Lung microvascular endothelial cell (primary cell): ENCODE measurements around the gene NUDT3. TPM values are rescaled to one million over a fixed set of nuclear protein-coding genes. Genes with fewer than 3 reads are reported as not detected.
"Not testable (repeated sequence)": the region's sequence is repeated elsewhere in the genome, so short reads cannot be mapped to it uniquely, and the experiment has no call there.

Experiments
- DNase-seq, 2 donors: peaks; one replicate each; pipeline versions ENCODE4 v3.0.0 to v3.0.0-alpha.2; 2010; ENCODE audit warnings: low read depth in 2 of 2
- total RNA-seq: library from RNA; depleted of rRNA; stranded (reverse); fragments of >200 nt; gene quantifications from 2 replicates; pipeline ENCODE4 v1.2.1, GENCODE V29; 2014

NUDT3 gene
- total RNA-seq, 1 donor from 2014 or later, result 17.1 TPM

DNA sequence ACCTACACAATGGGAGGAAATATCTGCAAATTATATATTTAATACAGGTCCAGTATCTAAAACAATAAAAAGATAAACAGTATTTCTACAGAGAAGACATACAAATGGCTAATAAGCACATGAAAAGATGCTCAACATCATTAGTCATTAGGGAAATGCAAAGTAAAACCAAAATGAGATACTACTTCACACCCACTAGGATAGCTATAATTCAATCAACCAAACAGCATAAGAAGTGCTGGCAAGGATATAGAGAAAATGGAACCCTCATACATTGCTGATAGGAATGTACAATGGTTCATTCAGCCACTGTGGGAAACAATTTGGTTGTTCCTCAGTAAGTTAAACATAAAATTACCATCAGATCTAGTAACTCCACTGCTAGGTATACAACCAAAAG is 48.7 kb downstream of the NUDT3 start:
- DNase-seq, result peak; percentile 10 to 43

DNA sequence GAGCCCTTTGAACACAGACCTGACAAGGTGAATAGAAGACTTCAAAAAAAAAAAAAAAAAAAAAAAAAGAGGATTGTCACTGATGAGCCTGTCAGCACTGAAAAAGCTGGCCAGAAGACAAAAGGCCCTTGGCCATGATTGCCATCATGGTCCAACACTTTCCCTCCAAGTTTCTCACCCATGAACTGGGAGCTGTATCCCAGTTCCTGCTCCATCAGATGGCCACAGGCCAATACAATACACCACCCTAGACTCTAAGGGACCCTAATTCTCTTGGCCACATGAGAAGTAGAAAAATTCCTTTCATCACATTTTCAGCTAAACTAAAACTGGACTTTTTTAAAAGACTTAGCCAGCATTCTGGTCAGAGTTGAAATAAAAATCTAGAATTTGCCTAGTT is 50.2 kb downstream of the NUDT3 start:
- DNase-seq, result no peak

DNA sequence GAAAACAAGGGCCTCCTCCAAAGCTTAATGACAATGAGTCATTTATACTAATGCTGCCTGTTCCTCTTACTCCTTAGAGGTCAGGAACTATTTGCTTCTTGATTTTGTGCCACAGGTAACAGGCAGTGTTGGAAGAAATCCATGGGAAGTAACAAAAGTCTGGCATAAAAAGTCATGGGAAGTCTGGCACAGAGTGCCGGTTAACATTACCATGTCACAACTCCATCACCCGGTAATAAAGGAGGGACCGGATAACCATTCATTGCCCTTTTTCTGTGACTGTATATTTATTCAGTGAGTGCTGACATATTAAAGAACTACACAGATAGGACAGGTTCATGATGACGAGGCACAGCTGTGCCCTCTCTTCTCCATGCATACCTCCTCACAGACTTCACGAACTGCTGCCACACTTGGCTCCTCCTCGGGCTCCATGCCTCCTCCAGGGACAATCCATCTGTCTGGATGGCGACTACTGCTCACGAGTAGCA is 50.9 kb downstream of the NUDT3 start:
- DNase-seq, result peak; percentile 70 to 77

DNA sequence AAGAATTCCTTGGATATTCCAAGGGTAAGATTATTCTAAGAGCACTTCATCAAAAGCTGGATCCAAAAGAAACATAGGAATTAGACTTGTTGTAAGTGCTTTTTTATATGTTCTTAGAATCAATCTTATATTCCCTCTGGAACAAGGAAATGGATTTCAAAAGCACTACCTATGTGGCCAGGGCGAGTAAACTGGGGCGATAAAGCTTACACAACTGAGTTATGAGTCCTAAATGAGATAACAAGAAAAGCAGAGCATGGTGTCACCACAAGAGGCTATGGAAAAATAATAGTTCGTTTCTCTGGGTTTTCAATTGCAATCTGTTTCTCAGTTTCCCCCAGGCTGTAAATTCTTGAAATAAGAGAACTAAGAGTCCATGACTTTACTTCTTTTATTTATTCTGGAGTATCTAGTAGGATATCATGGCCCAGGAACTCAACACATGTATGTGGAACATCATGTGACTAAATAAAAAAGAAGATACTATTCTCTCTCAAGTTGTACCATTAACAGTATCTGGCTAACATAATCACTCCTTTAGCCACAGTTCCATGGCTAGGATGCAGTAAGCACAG is 51.5 kb downstream of the NUDT3 start:
- no peak for DNase-seq

DNA sequence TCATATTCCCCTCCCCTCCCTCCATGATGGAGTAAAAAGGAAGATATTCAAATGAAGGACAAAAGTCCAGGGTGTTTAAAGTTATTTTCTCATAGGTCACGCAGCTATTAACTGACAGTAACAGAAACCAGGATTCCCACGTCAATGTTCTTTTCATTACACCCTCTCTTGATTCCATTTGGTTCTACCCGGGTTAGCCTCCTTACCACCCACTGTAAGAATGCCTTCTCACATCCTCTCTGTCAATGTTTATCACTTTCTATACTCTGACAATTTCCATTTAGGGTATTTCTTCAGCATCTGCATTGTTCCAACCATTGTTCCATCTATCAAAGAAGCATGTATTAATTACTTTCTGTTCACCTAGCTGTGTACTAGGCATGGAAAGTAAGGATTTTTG is 52.1 kb downstream of the NUDT3 start:
- DNase-seq, result no peak

DNA sequence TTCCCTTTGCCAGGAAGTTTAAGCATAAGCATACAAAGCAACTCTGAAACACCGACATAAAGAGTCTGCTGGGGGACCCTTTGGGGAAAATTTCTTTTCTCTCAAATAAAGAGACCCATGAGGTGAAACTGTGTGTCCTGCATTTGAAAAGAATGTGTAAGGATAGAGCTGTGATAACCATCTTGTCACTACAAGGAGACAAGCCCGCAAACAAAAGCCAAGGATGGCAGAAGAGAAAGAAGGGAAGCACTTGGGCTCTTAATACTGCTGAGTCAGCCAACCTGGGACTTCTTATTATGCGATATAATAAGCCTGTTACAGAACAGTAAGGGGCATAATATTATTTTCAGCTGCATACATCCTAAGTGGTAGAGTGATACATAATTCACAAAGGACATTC is 52.5 kb downstream of the NUDT3 start:
- DNase-seq, result no peak

DNA sequence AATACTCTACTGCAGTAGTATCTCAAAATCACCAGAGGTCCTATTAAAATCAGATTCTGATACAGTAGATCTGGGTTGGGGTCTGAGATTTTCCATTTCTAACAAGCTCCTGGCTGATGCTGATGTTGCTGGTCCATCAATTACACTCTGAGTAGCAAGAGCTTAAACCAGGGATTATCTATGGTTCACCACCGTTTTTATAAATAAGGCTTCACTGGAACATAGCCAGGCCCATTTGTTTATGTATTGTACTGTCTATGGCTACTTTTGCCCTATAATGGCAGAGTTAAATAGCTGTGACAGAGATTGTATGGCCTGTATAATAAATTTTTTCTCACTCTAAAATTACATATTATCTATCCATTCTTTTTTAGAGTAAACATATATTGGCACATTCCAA is 53.0 kb downstream of the NUDT3 start:
- DNase-seq, result peak in 1 of 2 donors; percentile 39

DNA sequence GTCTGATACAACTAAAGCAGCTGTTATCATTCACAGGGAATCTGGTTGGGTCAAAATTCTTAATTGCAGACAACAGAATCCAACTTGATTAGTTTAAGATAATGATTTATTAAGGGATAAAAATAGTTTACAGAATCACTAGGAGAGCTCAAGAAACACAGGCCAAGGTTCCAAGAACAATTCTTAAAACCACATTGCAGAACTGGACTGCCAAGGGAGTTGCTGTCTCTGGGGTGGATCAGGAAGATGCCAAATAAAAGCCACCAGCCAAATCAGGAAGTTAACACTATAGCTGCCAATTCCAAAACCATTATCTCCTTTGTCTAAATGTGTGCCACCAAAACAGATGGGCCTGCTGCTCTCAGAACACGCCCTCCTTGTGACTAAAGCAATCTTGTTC is 53.7 kb downstream of the NUDT3 start:
- no peak for DNase-seq

DNA sequence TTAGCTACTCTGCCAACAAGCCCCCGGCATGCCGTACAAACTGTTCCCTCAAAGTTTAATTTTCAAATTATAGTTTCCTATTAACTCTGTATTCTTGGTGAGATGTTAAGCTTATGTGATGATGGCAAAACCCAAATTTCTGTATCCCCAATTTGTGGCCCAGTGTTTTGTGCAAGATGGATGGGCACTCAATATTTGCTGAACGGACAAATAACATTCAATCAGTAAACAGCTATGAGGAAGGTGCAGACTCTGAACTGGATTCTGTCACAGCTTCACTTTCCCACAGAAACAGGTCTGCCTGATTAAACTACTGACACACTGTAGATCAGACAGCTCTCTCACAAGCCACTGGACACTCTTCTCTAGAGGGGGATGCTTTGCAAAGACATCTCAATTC is 54.1 kb downstream of the NUDT3 start:
- DNase-seq, result no peak

DNA sequence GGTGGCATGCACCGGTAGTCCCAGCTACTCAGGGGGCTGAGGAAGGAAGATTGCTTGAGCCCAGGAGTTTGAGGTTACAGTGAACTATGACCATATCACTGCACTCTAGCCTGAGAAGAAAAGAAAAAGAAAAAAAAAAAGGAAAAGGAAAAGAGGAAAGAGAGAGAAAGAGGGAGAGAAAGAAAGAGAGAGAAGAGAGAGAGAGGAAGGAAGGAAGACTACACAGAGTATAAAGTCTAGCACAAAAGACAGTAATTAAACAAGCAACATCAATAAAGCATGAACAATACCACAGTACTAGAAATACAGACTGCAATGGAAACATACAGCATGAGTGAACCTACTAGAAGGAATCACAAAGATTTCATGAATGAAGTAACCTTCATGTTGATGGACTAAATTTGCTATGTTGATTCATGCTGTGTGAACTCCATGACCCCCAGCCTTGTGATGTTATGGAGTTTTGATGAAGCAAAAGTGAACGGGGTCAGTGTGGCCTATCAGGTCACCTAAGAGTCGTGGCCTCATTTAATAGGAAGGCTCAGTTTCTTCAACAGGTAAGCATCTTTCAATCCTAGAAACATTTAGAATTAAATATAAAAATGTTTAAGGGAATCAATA is 57.6 kb downstream of the NUDT3 start:
- peak in 1 of 2 donors; percentile 15 for DNase-seq

DNA sequence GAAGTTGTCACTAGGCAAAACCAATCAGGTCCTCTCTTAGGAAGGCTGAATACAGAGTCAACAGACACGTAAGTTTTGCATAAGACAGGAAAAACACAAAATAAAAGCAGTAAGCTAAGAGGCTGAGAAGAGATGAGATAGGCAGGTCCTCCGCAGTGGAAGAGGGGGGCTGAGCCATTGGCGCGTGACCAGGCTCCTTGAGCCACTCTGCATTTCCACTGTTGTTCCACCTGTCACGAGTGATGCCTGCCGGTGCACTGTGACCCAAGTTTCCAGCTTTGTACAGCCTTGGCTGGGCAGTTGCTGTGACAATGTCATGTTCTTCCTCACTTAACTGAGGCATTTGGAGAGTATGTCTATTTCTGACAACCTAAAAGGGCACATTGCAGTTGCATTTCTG is 58.6 kb downstream of the NUDT3 start:
- no peak for DNase-seq

DNA sequence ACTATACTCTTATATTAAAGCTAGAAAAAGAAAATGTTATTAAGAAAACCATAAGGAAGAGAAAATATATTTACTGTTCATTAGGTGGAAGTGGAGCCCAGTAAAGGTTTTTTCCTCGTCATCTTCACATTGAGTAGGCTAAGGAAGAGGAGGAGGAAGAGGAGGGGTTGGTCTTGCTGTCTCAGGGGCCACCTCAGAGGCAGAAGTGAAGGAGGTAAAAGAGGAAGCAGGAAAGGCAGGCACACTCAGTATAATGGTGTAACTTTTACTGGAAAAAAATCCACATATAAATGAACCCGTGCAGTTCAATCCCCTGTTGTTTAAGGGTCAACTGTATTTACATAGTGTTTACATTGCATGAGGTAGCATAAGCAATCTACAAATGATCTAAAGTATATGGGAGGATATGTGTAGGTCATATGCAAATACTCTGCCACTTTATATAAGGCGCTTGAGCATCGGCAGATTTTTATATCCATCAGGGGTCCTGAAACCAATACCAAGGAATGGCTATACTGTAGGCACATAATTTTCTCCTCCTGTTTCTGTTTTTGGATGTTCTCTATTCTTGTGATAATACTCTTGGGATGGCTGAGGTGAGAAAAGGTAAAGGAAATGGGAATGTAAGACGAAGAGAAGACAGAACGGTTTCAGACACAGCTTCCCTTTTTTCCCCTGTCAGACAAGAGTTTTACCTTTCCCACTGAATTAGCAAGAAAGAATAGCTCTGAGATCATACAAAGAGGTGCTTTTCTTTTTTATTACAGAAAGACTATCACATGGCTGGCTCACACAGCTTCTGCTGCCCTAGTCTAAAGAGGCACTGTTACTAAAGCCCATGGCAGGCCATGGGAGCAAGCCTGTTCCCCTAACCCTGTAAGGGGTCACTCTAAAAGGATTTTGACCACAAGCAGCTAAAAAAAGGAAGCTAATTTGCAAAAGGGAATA is 59.9 kb downstream of the NUDT3 start:
- DNase-seq, result no peak

DNA sequence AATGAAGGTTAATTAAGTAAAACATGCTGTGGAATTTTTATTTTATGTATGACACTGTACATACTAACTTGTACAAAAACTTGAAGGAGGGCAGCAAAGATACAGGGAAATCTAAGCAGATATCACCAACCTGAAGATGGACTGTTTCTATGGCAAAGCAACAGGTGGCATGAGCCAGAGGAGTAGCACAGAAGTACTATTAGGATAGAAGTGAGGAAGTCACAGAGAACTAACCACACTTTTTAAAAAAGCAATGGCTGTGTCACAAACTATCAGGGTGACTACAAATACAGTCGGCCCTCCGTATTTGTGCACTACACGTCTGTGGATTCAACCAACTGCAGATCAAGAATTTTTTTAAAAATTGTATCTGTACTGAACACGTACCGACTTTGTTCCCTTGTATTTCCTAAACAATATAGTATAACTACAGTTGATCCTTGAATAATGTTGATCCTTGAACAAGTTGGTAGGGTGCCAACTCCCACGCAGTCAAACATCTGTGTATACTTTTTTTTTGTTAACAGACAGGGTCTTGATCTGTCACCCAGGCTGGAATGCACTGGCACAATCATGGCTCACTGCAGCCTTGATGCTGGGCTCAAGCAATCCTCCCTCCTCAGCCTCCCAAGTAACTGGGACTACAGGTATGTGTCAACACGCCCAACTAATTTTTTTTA is 61.0 kb downstream of the NUDT3 start:
- DNase-seq, result peak in 1 of 2 donors; percentile 40

DNA sequence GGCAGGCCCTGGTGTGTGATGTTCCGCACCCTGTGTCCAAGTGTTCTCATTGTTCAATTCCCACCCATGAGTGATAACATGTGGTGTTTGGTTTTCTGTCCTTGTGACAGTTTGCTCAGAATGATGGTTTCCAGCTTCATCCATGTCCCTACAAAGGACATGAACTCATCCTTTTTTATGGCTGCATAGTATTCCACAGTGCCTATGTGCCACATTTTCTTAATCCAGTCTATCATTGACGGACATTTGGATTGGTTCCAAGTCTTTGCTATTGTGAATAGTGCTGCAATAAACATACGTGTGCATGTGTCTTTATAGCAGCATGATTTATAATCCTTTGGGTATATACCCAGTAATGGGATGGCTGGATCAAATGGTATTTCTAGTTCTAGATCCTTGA is 62.7 kb downstream of the NUDT3 start:
- DNase-seq, result not testable (repeated sequence)

DNA sequence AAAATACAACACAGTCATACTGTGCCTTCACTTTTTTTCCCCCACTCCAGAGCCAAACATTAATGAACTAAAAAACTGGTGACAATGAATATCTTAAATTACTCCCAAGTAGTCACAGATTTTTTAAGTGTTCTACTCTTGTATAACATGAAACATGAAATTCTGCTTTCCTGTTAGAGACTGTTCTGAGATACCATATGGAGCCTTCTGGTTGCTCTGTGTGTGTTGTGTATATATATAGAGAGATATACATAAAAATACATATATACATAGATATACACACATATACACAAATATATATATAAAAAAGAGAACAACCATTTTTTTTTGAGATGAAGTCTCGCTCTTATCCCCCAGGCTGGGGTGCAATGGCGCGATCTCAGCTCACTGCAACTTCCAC is 63.5 kb downstream of the NUDT3 start:
- no peak for DNase-seq

DNA sequence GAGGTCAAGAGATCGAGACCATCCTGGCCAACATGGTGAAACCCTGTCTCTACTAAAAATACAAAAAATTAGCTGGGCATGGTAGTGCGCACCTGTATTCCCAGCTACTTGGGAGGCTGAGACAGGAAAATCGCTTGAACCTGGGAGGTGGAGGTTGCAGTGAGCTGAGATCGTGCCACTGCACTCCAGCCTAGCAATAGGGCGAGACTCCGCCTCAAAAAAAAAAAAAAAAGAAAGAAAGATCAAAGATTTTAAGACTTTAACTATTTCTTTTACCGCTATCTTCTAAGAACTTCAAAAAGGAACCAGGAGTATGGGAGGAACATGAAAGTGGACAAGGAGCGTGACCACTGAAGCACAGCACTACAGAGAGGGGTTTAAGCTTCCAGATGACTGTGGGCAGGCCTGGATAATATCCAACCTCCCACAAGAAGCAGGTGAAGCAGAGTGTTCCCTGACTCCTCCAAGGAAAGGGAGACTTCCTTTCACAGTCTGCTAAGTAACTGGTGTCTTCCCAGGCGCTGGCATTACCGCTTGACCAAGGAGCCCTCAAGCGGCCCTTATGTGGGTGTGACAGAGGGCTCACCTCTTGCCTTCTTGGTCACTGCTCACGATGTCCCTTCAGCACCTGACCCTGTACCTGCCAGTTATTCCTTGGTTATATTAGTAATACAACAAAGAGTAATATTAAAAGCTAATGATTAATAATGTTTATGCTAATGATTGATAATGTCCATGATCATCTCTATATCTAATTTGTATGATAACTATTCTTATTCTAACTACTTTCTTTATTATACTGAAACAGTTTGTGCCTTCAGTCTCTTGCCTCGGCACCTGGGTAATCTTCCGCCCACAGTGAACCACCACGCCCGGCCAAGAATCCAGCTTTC is 64.9 kb downstream of the NUDT3 start:
- not testable (repeated sequence) for DNase-seq

DNA sequence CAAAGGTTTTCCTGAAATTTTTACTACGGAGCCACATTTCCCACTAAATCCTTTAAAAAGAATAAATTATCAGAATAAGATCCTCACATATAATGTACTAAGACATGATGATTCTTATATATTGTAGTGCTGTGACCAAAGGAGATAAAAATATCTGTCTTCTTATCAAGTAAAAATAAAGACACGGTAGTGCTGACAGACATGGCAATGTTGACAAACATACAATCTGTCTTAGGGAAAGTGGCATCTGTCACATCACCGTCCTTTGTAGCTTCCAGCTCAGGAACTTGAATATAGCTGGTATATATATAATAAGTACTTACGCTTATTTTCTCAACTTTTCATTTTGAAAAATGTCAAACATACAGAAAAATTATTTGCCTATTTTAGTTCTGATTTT is 66.8 kb downstream of the NUDT3 start:
- DNase-seq, result no peak

DNA sequence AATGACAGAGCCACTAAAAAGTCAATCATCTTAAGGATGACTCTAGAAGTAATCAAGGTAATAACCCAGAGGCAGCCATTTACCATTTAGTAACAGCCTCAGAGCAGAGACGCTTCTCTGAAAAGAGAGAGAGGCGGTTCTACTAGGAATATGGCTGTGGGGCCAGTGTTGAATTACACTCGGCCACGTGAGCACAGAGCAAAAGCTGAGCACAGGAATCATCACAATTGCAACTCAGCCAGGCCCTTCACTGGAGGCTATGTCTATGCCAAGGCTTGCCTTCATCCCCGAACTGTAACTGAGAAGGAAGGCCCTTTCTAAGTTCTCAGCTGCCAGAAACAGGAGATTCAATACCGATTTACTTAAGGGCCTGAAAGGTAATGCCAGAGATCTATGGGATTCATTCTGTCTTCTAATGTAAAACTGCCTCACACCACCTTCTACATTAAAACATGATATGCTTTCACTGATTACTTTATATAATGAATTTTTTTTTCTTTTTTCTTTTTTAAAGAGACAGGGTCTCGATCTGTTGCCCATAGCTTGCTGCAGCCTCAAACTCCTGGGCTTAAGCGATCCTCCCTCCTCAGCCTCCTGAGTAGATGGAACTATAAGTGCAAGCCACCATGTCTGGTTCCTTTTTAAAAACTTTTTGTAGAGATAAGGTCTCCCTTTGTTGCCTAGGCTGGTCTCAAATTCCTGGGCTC is 67.6 kb downstream of the NUDT3 start:
- no peak for DNase-seq

DNA sequence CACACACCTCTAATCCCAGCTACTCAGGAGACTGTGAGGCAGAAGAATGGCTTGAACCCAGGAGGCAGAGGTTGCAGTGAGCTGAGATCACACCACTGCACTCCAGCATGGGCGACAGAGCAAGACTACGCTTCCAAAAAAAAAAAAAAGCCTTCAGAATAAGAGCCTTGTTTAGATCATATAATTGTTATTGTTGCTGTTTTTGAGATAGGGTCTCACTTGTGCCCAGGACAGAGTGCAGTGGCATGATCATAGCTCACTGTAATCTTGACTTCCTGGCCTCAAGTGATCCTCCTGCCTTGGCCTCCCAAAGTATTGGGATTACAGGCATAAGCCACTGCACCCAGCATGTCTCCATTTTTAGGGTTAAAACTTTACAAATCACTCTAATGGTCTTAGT is 68.2 kb downstream of the NUDT3 start:
- not testable (repeated sequence) for DNase-seq

DNA sequence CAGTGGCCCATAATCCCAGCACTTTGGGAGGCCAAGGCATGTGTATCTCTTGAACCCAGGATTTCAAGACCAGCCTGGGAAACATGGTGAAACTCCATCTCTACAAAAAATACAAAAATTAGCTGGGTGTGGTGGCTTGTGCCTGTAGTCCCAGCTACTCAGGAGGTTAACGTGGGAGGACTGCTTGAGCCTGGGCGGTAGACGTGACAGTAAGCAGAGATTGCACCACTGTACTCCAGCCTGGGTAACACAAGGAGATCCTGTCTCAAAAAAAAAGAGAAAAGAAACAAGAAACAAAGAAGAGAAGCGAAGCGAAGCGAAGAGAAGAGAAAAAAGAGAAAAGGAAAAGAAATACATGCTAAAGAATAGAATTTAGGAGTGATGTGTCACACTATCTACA is 69.2 kb downstream of the NUDT3 start:
- DNase-seq, result no peak
